Lower lobe of right lung (tissue), 2 donors: ENCODE data around the gene SNED1. TPM values are rescaled to one million over a fixed set of nuclear protein-coding genes. Genes with fewer than 3 reads are reported as not detected.

ENCODE experiments used
- ATAC-seq, 2 donors: fragments of 200-7000 bp; cut with Tn5 transposase; one replicate each; pipeline ENCODE4 v1.9.1; 2020 to 2022; ENCODE audit warnings: mild to moderate bottlenecking in 2 of 2, moderate library complexity in 2 of 2
- DNase-seq: peaks from one replicate; pipeline ENCODE4 v3.0.0-alpha.2; 2020
- H3K27ac ChIP-seq: fragments of 200-600 bp; one replicate; pipeline ENCODE4 v1.8.0; 2022
- H3K27me3 ChIP-seq: fragments of 200-600 bp; one replicate; pipeline ENCODE4 v1.8.0; 2022; ENCODE audit warnings: low read depth
- H3K36me3 ChIP-seq: fragments of 200-600 bp; one replicate; pipeline ENCODE4 v1.8.0; 2022; ENCODE audit warnings: mild to moderate bottlenecking
- H3K4me1 ChIP-seq: fragments of 200-600 bp; one replicate; pipeline ENCODE4 v1.8.0; 2022
- H3K4me3 ChIP-seq: fragments of 200-600 bp; one replicate; pipeline ENCODE4 v1.8.0; 2022; ENCODE audit warnings: mild to moderate bottlenecking
- H3K9me3 ChIP-seq: fragments of 200-600 bp; one replicate; pipeline ENCODE4 v1.8.0; 2022
- intact Hi-C: fragments of 100-400 bp; cut with DNase I; formaldehyde crosslinking; loops from one replicate; pipeline ENCODE4 v1.11.0; 2022
- total RNA-seq: library from RNA; stranded (reverse); fragmentation: NEBNext Ultra II Directional; extraction: Animal tissue kit (Norgen Biotek cat#: 25700); gene quantifications from one replicate; pipeline ENCODE4 v1.2.1, GENCODE V29; 2021
- TF ChIP-seq, protein P1 (sequence below): fragments of 200-600 bp; IDR thresholded peaks from one replicate; pipeline ENCODE4 v1.8.0; 2022; ENCODE audit warnings: antibody characterized with exemption, mild to moderate bottlenecking
- donor health status: DM: no; HTN: yes; CAD: no; lungs with severe emphysema.

Gene SNED1
- total RNA-seq, 1 donor from 2014 or later = 36.2 TPM

DNA sequence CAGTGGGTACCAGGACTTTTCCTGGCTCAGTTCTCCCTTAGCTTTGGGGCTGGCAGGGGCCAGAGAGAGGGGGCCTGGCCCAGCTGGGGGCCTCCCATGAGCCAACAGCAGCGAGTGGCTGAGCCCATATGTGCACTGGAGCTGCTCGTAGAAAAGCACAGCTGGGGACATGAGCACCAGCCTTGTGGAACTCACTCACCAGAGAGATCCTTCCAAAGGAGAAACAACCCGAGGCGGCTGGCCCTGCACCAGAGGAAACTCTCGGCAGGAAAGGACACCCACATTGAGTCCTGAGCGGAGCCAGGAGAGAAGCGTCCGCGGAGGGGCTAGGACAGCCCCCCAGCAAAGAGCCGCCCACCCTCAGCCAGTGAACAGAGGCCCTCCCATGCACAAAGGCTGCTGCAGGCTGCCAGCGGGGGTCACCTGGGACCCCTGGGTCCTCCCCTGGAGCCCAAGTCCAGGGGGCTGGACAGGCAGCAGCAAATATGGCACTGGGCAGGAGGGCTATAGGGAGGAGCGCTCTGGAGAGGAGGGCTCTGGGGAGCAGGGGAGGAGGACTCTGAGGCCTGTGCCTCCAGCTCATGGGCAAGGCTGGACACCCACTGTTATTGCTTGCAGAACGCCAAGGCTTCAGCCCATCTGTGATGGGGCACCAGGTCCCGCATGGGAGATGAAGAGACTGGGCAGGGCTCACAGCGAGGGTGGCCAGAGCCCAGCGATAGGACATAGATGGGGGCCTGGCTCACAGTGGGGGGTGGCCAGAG lies 42.1 kb upstream of the SNED1 start:
- H3K27ac ChIP-seq = no peak overlapping the region
- TF ChIP-seq, protein P1, sequence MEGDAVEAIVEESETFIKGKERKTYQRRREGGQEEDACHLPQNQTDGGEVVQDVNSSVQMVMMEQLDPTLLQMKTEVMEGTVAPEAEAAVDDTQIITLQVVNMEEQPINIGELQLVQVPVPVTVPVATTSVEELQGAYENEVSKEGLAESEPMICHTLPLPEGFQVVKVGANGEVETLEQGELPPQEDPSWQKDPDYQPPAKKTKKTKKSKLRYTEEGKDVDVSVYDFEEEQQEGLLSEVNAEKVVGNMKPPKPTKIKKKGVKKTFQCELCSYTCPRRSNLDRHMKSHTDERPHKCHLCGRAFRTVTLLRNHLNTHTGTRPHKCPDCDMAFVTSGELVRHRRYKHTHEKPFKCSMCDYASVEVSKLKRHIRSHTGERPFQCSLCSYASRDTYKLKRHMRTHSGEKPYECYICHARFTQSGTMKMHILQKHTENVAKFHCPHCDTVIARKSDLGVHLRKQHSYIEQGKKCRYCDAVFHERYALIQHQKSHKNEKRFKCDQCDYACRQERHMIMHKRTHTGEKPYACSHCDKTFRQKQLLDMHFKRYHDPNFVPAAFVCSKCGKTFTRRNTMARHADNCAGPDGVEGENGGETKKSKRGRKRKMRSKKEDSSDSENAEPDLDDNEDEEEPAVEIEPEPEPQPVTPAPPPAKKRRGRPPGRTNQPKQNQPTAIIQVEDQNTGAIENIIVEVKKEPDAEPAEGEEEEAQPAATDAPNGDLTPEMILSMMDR = no peak
- ATAC-seq (no peak), DNase-seq (no peak)
- no peaks in the 10 kb centered on the region for H3K9me3 ChIP-seq
- H3K27me3 ChIP-seq = no peaks in the 10 kb centered on the region
- intact Hi-C loops = no loop called here
- peaks cover 16% of the 10 kb centered on the region for H3K4me1 ChIP-seq
- H3K4me3 ChIP-seq = no peak overlapping the region
- H3K36me3 ChIP-seq = no peaks in the 10 kb centered on the region

- H3K27me3 ChIP-seq = no peaks in the 10 kb centered on the region
- DNase-seq (no peak), ATAC-seq (no peak)
- H3K9me3 ChIP-seq = no peaks in the 10 kb centered on the region
- intact Hi-C loops = no loop called here
- no peak overlapping the region for H3K27ac ChIP-seq
- H3K4me3 ChIP-seq = no peak overlapping the region
- H3K36me3 ChIP-seq = no peaks in the 10 kb centered on the region
- TF ChIP-seq, protein P1 = no peak
- peaks cover 17% of the 10 kb centered on the region for H3K4me1 ChIP-seq
Measured at GRCh38 chr2:240956935-240957655, 41.3 kb upstream of the SNED1 start.

DNA sequence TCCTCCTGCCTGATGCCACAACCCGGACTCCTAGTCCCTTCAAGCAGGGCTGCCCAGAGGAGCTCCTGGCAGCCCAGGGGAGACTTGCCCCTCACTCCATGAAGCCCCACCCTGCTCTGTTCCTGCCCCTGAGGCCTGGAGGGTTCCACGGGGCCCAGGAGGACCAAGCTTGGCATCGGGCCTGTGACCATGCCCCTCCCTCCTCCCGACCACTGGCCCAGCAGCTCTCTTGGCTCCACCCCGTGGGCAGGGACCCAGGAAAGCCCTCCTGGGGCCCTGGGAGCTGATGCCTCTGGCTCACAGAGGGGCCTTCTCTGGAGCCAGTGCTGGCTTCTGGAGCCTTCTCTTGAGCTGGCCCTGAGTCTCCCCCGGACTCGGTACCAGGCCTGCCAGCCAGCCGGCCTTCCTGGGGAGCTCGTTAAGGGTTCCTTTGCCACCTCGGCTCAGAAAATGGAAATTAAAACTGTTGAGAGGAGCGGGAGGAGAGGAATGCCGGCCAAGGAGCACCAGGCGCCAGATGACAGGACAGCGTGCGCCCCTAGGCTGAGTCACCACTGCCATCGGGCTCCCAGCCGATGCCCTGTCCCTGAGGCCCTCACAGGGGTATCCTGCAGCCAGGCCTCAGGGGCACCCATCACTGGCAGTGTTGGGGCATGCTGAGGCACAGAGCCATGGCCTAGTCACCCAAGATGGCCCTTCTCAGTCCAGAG lies 40.6 kb upstream of the SNED1 start:
- Histone ChIP-seq H3K27ac (no peak overlapping the region), H3K9me3 (no peaks in the 10 kb centered on the region), H3K4me3 (no peak overlapping the region), H3K36me3 (no peaks in the 10 kb centered on the region), H3K4me1 (peaks cover 18% of the 10 kb centered on the region), H3K27me3 (no peaks in the 10 kb centered on the region)
- TF ChIP-seq, protein P1 = no peak
- DNase-seq = no peak
- no peak for ATAC-seq
- intact Hi-C loops = no loop called here

GRCh38 chr2:240958366-240959213 lies 39.8 kb upstream of the SNED1 start:
- no peaks in the 10 kb centered on the region for H3K36me3 ChIP-seq
- H3K9me3 ChIP-seq = no peaks in the 10 kb centered on the region
- peaks cover 22% of the 10 kb centered on the region for H3K4me1 ChIP-seq
- TF ChIP-seq, protein P1 = no peak
- intact Hi-C loops = no loop called here
- H3K27me3 ChIP-seq = no peaks in the 10 kb centered on the region
- DNase-seq (no peak), ATAC-seq (no peak)
- H3K27ac ChIP-seq = no peak overlapping the region
- H3K4me3 ChIP-seq = no peak overlapping the region
